Large intestine (tissue), 3 donors: ENCODE data around the gene MCC. TPM values are rescaled to one million over a fixed set of nuclear protein-coding genes. Genes with fewer than 3 reads are reported as not detected.
A peak's percentile ranks its signal among the peaks of the same experiment; 100 is the strongest.

Source experiments
- DNase-seq, 2 donors: peaks; one replicate each; pipeline versions ENCODE4 v3.0.0 to v3.0.0-alpha.2; 2013
- H3K27ac ChIP-seq: one replicate; pipeline ENCODE4 v1.5.1; 2013; ENCODE audit warnings: low read length
- H3K27me3 ChIP-seq: 2 replicates; pipeline ENCODE4 v1.6.1; 2013; ENCODE audit warnings: low read length; ENCODE audit not compliant: control insufficient read depth, insufficient read depth
- H3K36me3 ChIP-seq: 2 replicates; pipeline ENCODE4 v1.6.1; 2013; ENCODE audit warnings: low read length; ENCODE audit not compliant: control insufficient read depth, insufficient read depth
- H3K4me1 ChIP-seq: one replicate; pipeline ENCODE4 v1.6.1; 2013; ENCODE audit warnings: low read length; ENCODE audit not compliant: control insufficient read depth, insufficient read depth
- H3K4me3 ChIP-seq: one replicate; pipeline ENCODE4 v1.5.1; 2013; ENCODE audit warnings: low read length
- H3K9me3 ChIP-seq: one replicate; pipeline ENCODE4 v1.6.1; 2013; ENCODE audit warnings: mild to moderate bottlenecking, low read depth, low read length, moderate library complexity; ENCODE audit not compliant: control insufficient read depth
- WGBS: methylation state at CpG from one replicate; pipeline ENCODE4 v1.1.5; 2013; ENCODE audit warnings: low lambda C conversion rate; ENCODE audit not compliant: insufficient coverage; 5-methylcytosine and 5-hydroxymethylcytosine counted together
- polyA plus RNA-seq: library from polyadenylated mRNA; unstranded; fragments of 120-200 nt; gene quantifications from one replicate; pipeline ENCODE4 v1.2.1, GENCODE V29; 2013

Gene MCC
- polyA plus RNA-seq, 1 donor, result 5.2 TPM

DNA sequence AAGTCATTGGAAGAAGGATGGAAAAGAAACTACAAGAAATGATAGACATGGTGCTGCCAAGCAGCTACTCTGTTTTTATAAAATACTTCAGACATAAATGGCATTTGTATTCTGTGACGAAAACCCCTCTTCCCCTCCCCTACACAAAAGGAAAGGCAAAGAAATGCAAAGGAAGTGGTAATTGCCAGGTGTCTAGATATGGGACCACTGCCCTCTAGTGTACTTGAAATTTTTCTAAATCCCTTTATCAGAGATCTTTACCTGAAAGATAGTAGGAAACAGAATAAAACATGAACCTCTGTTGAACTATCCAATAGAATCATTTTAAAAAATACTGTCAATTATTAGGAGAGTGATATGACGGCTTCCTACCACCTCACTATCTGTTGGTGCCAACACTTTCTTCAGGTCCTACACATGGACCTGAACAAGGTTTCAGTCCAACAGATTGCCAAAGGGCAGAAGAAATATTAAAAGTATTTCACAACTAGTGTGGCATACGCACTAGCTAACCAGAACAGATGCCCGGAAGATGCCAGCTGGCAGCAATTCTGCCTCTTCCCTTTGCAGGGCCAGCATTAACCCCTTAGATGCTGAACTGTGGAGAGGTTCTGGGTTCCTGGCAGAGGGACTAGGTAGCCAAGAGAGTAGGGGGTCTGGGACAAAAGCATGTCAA lies 157.6 kb downstream of the MCC start:
- Histone ChIP-seq H3K36me3 (no peaks in the 10 kb centered on the region), H3K4me1 (no peaks in the 10 kb centered on the region), H3K4me3 (no peak overlapping the region), H3K27ac (no peak overlapping the region), H3K9me3 (no peaks in the 10 kb centered on the region), H3K27me3 (no peaks in the 10 kb centered on the region)
- no CpG with 5 or more reads among the region's 4 CpGs for WGBS
- peak in 1 of 2 donors; percentile 10 for DNase-seq

DNA sequence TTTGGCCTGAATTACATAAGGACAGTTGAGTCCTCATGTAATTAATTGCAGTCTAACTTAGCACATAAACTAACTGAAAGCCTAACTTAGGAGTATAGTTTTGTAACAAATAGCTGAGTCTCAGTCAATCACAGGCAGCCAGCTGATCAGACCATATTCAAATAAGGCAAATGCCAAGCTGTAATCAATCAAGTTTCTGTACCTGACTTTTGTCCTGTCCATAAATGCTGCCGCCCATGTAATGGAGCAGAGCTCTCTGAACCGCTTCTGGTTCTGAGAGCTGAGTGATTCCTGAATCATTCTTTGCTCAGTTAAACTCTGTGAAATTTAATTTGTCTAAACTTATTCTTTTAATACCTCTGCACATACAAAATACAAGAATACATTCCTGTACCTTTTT lies 158.3 kb downstream of the MCC start:
- 100% methylated on average over 1 of the region's 2 CpGs for WGBS
- Histone ChIP-seq H3K4me3 (no peak overlapping the region), H3K27me3 (no peaks in the 10 kb centered on the region), H3K9me3 (no peaks in the 10 kb centered on the region), H3K36me3 (no peaks in the 10 kb centered on the region), H3K4me1 (no peaks in the 10 kb centered on the region), H3K27ac (no peak overlapping the region)
- no peak for DNase-seq

DNA sequence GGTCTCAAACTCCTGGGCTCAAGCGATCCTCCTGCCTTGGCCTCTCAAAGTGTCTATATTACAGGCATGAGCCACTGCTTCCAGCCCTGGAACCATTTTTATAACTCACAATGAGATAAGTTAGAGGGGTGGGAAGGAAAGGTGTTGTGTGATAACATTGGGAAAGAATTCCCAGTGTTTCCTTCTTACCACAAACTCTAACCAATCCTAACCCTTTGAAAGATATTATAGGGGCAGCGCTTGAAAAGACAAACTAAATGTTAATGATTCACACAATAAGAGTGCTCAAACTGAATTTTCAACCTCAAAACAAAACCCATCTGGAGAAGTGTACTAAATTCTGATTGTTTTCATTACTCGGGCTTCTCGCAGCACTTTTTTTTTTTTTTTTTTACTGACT lies 163.2 kb downstream of the MCC start:
- no peak for DNase-seq
- Histone ChIP-seq H3K4me1 (no peaks in the 10 kb centered on the region), H3K9me3 (no peaks in the 10 kb centered on the region), H3K36me3 (no peaks in the 10 kb centered on the region), H3K27me3 (no peaks in the 10 kb centered on the region), H3K4me3 (no peak overlapping the region), H3K27ac (no peak overlapping the region)
- no CpG with 5 or more reads among the region's 4 CpGs for WGBS

DNA sequence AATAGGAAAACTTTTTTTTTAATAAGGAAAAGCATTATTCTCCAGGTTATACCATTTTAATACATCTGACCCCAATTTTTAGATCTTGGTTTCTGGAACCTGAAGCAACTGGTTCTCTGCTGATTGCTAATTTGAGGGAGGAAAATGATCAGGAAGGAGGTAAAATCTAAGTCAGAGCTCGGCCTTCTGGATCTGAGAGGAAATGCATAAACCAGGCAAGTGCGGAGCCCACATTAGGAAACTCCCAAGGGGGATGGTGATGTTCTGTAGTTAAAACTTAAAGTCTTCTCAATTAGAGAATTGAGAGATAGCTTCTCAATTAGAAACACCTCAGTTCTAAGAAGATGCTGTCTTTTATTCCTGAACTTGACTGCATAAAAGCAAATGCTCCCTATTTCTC lies 167.0 kb downstream of the MCC start:
- no peak overlapping the region for H3K4me3 ChIP-seq
- WGBS, result 100% methylated on average over 1 of the region's 2 CpGs
- no peak for DNase-seq
- H3K27ac ChIP-seq, result no peak overlapping the region
- H3K36me3 ChIP-seq, result no peaks in the 10 kb centered on the region
- H3K9me3 ChIP-seq, result no peaks in the 10 kb centered on the region
- H3K27me3 ChIP-seq, result no peaks in the 10 kb centered on the region
- no peaks in the 10 kb centered on the region for H3K4me1 ChIP-seq

DNA sequence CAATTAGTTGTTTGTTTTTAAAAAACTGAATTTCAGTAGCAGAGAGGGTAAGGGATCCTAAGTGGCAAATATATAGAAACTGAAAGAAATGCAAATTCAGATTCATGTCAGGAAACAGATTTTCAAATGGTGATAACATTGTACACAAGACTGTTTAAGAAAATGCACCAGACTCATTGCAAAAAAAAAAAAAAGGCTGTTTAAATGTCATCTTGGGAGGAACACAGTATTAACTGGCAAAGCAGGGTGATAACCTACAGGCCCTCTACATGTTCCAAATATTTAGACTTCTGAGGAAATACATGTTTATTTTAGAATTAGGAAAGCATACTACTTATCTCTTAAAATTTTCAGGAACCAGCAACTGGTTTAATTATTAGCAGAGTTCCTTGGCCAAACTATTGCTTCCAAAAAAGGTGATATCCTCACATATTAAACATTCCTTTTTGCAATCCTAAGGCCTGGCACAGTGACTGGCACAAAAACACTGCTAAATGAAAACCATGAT lies 167.9 kb downstream of the MCC start:
- DNase-seq, result no peak
- Histone ChIP-seq H3K27ac (no peak overlapping the region), H3K4me1 (no peaks in the 10 kb centered on the region), H3K27me3 (no peaks in the 10 kb centered on the region), H3K36me3 (no peaks in the 10 kb centered on the region), H3K4me3 (no peak overlapping the region), H3K9me3 (no peaks in the 10 kb centered on the region)

DNA sequence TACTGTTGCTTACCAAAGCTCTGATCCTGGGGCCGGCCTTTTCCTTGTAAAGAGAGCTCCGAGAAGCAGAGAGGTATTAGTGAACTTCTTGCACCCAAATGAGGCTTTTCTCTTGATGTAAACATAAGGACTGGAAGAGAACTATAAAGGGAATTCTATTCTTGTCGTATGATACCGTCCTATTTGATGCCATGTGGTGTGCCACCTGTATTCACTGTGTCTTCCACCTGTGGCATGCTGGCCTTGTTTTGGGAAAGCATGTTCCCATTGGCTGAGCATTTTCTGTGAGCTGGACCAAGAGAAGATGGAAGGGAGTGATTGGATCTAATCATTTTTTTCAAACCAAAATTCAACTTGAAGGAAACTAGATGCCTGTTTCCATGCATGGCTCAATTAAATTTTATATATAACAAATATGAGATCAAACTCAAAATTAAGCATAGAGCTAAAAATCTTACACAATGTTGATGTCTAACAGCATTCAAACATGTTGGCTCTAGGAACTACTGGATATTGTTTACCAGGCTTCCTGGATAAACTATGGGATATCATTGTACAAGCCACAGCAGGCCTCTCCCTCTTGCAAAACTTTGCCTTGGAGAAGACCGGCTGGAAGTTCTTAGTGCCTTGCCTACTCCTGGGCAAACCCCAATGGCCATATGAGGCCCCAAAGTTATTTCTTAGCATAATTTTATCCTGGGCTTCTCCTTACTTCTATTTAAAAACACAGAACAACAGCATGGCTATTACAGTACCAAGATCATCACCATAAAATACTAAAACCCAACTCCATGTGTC lies 168.8 kb downstream of the MCC start:
- Histone ChIP-seq H3K27me3 (no peaks in the 10 kb centered on the region), H3K9me3 (no peaks in the 10 kb centered on the region), H3K4me1 (no peaks in the 10 kb centered on the region), H3K36me3 (no peaks in the 10 kb centered on the region), H3K27ac (no peak overlapping the region), H3K4me3 (no peak overlapping the region)
- no peak for DNase-seq
- WGBS, result 100% methylated on average over 1 of the region's 5 CpGs

DNA sequence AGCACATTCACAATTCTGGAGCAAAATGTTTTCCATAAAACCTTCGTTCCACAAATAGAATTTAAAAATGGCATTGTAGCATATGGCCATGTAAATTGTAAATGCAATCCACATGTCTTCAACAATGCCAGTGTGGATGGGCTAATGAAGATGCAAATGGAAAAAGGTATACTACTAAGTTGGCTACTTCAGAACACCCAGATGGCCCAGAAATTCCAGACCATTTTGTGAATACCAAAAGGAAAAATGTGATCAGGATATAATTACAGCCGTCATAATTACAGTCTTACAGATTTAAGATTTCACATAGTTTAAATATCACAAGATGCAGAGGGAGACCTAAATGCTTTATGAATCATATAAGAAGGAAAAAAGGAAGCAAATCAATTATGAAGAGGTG lies 170.6 kb downstream of the MCC start:
- 100% methylated on average over 1 of the region's 2 CpGs for WGBS
- no peak for DNase-seq
- Histone ChIP-seq H3K36me3 (no peaks in the 10 kb centered on the region), H3K4me1 (no peaks in the 10 kb centered on the region), H3K27me3 (no peaks in the 10 kb centered on the region), H3K27ac (no peak overlapping the region), H3K4me3 (no peak overlapping the region), H3K9me3 (no peaks in the 10 kb centered on the region)

DNA sequence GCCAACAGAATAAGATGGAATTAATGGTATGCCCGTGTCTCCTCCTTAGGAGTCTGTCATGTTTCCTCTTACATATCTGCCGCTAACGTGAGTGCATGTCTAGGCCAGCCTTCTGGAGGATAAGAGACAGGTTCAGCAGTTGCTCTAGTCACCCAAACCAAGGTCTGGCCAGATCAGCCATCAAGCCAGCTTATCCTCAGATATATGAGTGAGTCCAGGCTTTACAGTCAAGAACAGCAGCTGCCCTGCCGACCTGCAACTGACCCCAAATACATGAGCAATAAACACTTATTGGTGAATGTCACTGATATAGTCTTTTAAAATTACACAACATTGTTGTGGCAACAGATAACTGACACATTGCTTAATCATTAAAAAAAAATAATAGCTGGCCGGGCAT lies 177.0 kb downstream of the MCC start:
- H3K27me3 ChIP-seq, result no peaks in the 10 kb centered on the region
- H3K4me3 ChIP-seq, result no peak overlapping the region
- WGBS, result no CpG with 5 or more reads among the region's 5 CpGs
- no peaks in the 10 kb centered on the region for H3K4me1 ChIP-seq
- no peaks in the 10 kb centered on the region for H3K9me3 ChIP-seq
- DNase-seq, result no peak
- H3K36me3 ChIP-seq, result no peaks in the 10 kb centered on the region
- no peak overlapping the region for H3K27ac ChIP-seq

DNA sequence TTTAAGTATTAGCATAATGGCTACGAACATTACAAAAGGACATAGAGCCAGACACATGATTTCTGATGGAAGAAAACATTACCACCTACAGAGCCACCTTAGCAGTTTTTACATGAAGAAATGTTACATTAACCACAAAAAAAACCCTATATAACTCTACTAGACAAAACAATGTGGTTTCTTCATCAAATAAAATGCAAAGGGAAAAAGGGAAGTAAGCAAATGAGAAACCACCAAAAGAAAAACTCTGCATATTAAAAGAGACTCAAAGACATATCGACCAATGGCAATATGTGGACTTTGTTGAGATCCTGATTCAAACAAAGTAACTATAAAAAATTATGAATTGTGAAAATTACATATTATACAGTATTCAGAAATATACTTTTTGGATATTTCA lies 186.1 kb downstream of the MCC start:
- 88% methylated on average over 1 of the region's 2 CpGs for WGBS

DNA sequence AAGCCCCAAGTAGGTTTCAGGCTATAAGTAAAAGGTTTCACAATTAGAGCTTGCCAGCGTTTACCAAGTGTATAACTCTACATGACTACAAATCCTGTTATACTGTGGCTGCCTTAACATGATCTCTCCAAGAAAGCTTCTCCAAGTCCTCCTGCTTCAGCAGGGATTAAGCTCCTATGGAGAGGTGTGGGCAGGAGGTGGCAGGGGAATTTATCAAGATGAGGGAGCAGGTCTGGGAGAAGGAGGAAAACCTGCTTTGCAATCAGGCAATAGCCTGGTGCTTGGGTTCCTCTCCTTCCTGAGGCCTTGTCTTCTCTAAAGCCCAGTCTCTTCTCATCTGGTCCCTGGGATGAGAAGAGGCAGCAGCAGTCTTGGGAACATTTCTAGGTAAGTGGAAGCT lies 188.7 kb downstream of the MCC start:
- Histone ChIP-seq H3K4me3 (no peak overlapping the region), H3K4me1 (peaks cover 6% of the 10 kb centered on the region), H3K36me3 (no peaks in the 10 kb centered on the region), H3K9me3 (no peaks in the 10 kb centered on the region), H3K27me3 (peaks cover 15% of the 10 kb centered on the region), H3K27ac (no peak overlapping the region)
- no CpG with 5 or more reads among the region's 1 CpG for WGBS
- no peak for DNase-seq

More for the DNA sequence above, 186.1 kb downstream of the MCC start:
- no peaks in the 10 kb centered on the region for H3K4me1 ChIP-seq
- H3K9me3 ChIP-seq, result no peaks in the 10 kb centered on the region
- no peaks in the 10 kb centered on the region for H3K36me3 ChIP-seq
- H3K27me3 ChIP-seq, result no peaks in the 10 kb centered on the region
- DNase-seq, result no peak
- no peak overlapping the region for H3K27ac ChIP-seq
- H3K4me3 ChIP-seq, result no peak overlapping the region
